HEK293 (cell line): ENCODE results near the gene UACA.

Experiments
- CTCF ChIA-PET: fragments of 350-600 bp; formaldehyde crosslinking; extraction: SDS; loops from one replicate; lab custom pipeline; 2021; ENCODE audit warnings: antibody characterized with exemption; lab: Yijun Ruan, JAX
- POLR2A ChIA-PET: fragments of 300-600 bp; formaldehyde crosslinking; extraction: SDS; loops from one replicate; lab custom pipeline; 2020; ENCODE audit warnings: antibody characterized with exemption, inconsistent platforms; lab: Yijun Ruan, JAX
- H3K27ac ChIP-seq: fragments of 200-500 bp; sonication (Bioruptor generic); 2 replicates; pipeline ENCODE4 v1.5.1; 2014; ENCODE audit warnings: low read depth, low read length, control low read depth, inconsistent platforms; ENCODE audit errors: extremely low read depth
- H3K36me3 ChIP-seq, 2 experiments: fragments of 200-500 bp in 1 of 2; sonication (Bioruptor generic) in 1 of 2; 1 replicate in 1 of 2; 2 replicates in 1 of 2; pipeline ENCODE4 v1.5.1; 2014 to 2017; ENCODE audit warnings: inconsistent platforms in 2 of 2, low read length in 2 of 2; ENCODE audit not compliant: control insufficient read depth in 2 of 2, insufficient read depth in 1 of 2
- H3K4me1 ChIP-seq: fragments of 200-500 bp; sonication (Bioruptor generic); 2 replicates; pipeline ENCODE4 v1.5.1; 2014; ENCODE audit warnings: mild to moderate bottlenecking, low read length, inconsistent platforms; ENCODE audit not compliant: control insufficient read depth, insufficient read depth
- H3K4me3 ChIP-seq: 2 replicates; pipeline ENCODE4 v1.5.1; 2011; ENCODE audit warnings: low read depth, mild to moderate bottlenecking, control low read depth, low read length, moderate library complexity
- H3K9me3 ChIP-seq: fragments of 200-500 bp; sonication (Bioruptor generic); 2 replicates; pipeline ENCODE4 v1.5.1; 2014; ENCODE audit warnings: low read depth, low read length, inconsistent platforms; ENCODE audit not compliant: control insufficient read depth, insufficient read depth
- GLIS1 ChIP-seq: fragments of 450-650 bp; formaldehyde crosslinking; IDR thresholded peaks from 2 replicates; pipeline ENCODE4 v1.5.1; 2016; ENCODE audit warnings: missing biosample characterization, missing genetic modification characterization
- HOXC10 ChIP-seq: sonication (generic); formaldehyde crosslinking; IDR thresholded peaks from 2 replicates; pipeline ENCODE4 v1.8.1; 2023; ENCODE audit warnings: mild to moderate bottlenecking, missing genetic modification reagents
- ZNF132 ChIP-seq: fragments of 450-650 bp; formaldehyde crosslinking; IDR thresholded peaks from 2 replicates; pipeline ENCODE4 v1.5.1; 2017; ENCODE audit warnings: missing biosample characterization, missing genetic modification characterization, borderline replicate concordance
- ZNF175 ChIP-seq: fragments of 450-650 bp; formaldehyde crosslinking; IDR thresholded peaks from 2 replicates; pipeline ENCODE4 v1.5.1; 2016; ENCODE audit warnings: missing biosample characterization, missing genetic modification characterization
- ZNF600 ChIP-seq: fragments of 450-650 bp; formaldehyde crosslinking; IDR thresholded peaks from 2 replicates; pipeline ENCODE4 v1.5.1; 2016; ENCODE audit warnings: missing biosample characterization, missing genetic modification characterization
- ZNF623 ChIP-seq: fragments of 450-650 bp; formaldehyde crosslinking; IDR thresholded peaks from 2 replicates; pipeline ENCODE4 v1.5.1; 2016; ENCODE audit warnings: missing biosample characterization, missing genetic modification characterization

Gene UACA

GRCh38 chr15:70605606-70606410 is 157.6 kb downstream of the UACA start:
- POLR2A ChIA-PET, result no interaction called here

GRCh38 chr15:70604666-70605315 is 158.6 kb downstream of the UACA start:
- ChIA-PET CTCF (interaction anchor here (0.7 to 3.6 kb wide), 4 partner anchors 19 to 138 kb away, joined by 3 to 20 read pairs (median 3); no protein-coding TSS in a partner anchor), POLR2A (no interaction called here)
- TF ChIP-seq ZNF132 (tag by site-specific recombination) (no peak), ZNF600 (tag by site-specific recombination) (no peak)
- Histone ChIP-seq H3K9me3 (no peaks in the 10 kb centered on the region), H3K27ac (no peak overlapping the region), H3K4me1 (peaks cover 8% of the 10 kb centered on the region), H3K4me3 (no peak overlapping the region), H3K36me3 (no peaks in the 10 kb centered on the region)

More at GRCh38 chr15:70605606-70606410, 157.6 kb downstream of the UACA start:
- Histone ChIP-seq H3K9me3 (no peaks in the 10 kb centered on the region), H3K4me1 (peaks cover 8% of the 10 kb centered on the region), H3K27ac (no peak overlapping the region), H3K36me3 (no peaks in the 10 kb centered on the region), H3K4me3 (no peak overlapping the region)
- CTCF ChIA-PET, result interaction anchor here (0.7 to 3.6 kb wide), 6 partner anchors 9 to 139 kb away, joined by 3 to 20 read pairs (median 3); no protein-coding TSS in a partner anchor
- TF ChIP-seq GLIS1 (tag by site-specific recombination), result peak; percentile 76
- no peak for TF ChIP-seq ZNF623 (tag by site-specific recombination)
- no peak for TF ChIP-seq HOXC10
- TF ChIP-seq ZNF175, result no peak
